K562 (cell line): ENCODE measurements around the gene IL1RL1. TPM values are rescaled to one million over a fixed set of nuclear protein-coding genes. Genes with fewer than 3 reads are reported as not detected.

Experiments
- BRD9 ChIP-seq: fragments of 450-650 bp; IDR thresholded peaks from 2 replicates; pipeline ENCODE4 v1.6.1; 2018; ENCODE audit warnings: low read depth; ENCODE audit not compliant: partially characterized antibody
- ESRRB ChIP-seq: fragments of 250-450 bp; sonication (Bioruptor Pico); IDR thresholded peaks from 2 replicates; pipeline ENCODE4 v1.5.0; 2020; ENCODE audit warnings: mild to moderate bottlenecking, moderate library complexity, borderline replicate concordance
- ETS1 ChIP-seq: conservative IDR thresholded peaks from 2 replicates; pipeline ENCODE4 v1.6.1; 2011; ENCODE audit warnings: low read depth, mild to moderate bottlenecking, low read length; ENCODE audit not compliant: control insufficient read depth
- EZH2 ChIP-seq: IDR thresholded peaks from 2 replicates; pipeline ENCODE4 v1.6.1; 2012; ENCODE audit warnings: low read depth, mild to moderate bottlenecking, inconsistent platforms, low read length, borderline replicate concordance
- PHB2 ChIP-seq: fragments of 450-650 bp; IDR thresholded peaks from 2 replicates; pipeline ENCODE4 v1.6.1; 2017; ENCODE audit warnings: low read depth
- RAD21 ChIP-seq, 2 experiments: fragments of 250-450 bp in 1 of 2; fragments of 450-650 bp in 1 of 2; sonication (Bioruptor Pico) in 1 of 2; formaldehyde crosslinking in 1 of 2; IDR thresholded peaks in 1 of 2; conservative IDR thresholded peaks in 1 of 2; 2 replicates each; pipeline versions ENCODE4 v1.4.0 to v1.8.0; 2020 to 2022; ENCODE audit warnings: mild to moderate bottlenecking in 2 of 2, moderate library complexity in 1 of 2
- RAD51 ChIP-seq: fragments of 450-650 bp; IDR thresholded peaks from 2 replicates; pipeline ENCODE4 v1.7.1; 2016; ENCODE audit warnings: low read depth, mild to moderate bottlenecking, borderline replicate concordance
- RBM14 ChIP-seq: fragments of 200-400 bp; formaldehyde crosslinking; IDR thresholded peaks from 2 replicates; pipeline ENCODE4 v1.6.1; 2018; ENCODE audit warnings: low read depth, mild to moderate bottlenecking, low read length, moderate library complexity, borderline replicate concordance; ENCODE audit not compliant: insufficient read depth
- TGIF2 ChIP-seq: sonication (generic); formaldehyde crosslinking; IDR thresholded peaks from 2 replicates; pipeline ENCODE4 v1.8.1; 2022; ENCODE audit warnings: mild to moderate bottlenecking, missing genetic modification reagents, moderate library complexity
- TRIM24 ChIP-seq, 2 experiments: fragments of 450-650 bp; IDR thresholded peaks; 2 replicates each; pipeline ENCODE4 v1.6.1; 2016
- U2AF1 ChIP-seq: fragments of 200-400 bp; formaldehyde crosslinking; optimal IDR thresholded peaks from 2 replicates; pipeline ENCODE3; 2017; ENCODE audit warnings: mild to moderate bottlenecking, low read depth, low read length, moderate library complexity
- ZNF449 ChIP-seq: fragments of 250-450 bp; sonication (Bioruptor Pico); IDR thresholded peaks from 2 replicates; pipeline ENCODE4 v1.8.0; 2022; ENCODE audit warnings: moderate library complexity, mild to moderate bottlenecking, inconsistent platforms
- polyA plus RNA-seq, 8 experiments: library from polyadenylated mRNA; depleted of rRNA in 4 of 8; stranded (reverse) in 5 of 8; unstranded in 3 of 8; fragments of >200 nt; fragmentation: Nextera tagmentation in 2 of 8; fragmentation: Illumina TruSeq in 1 of 8; extraction: Ambion mirVana in 2 of 8; extraction: Trizol in 1 of 8; gene quantifications; 2 replicates each; pipeline versions ENCODE4 v1.2.1 to v1.2.3, GENCODE V29; 2011 to 2014; ENCODE audit warnings: inconsistent platforms in 1 of 8, missing spikeins in 1 of 8
- total RNA-seq, 7 experiments: library from RNA; depleted of rRNA in 6 of 7; stranded (reverse); fragments of >200 nt in 6 of 7; fragmentation: Illumina TruSeq in 2 of 7; extraction: Trizol in 2 of 7; gene quantifications; 2 replicates each; pipeline versions ENCODE4 v1.2.1 to v1.2.3, GENCODE V29; 2011 to 2021; ENCODE audit warnings: low replicate concordance in 1 of 7
- TF ChIP-seq, protein P1 (sequence below), 2 experiments: fragments of 450-650 bp; formaldehyde crosslinking in 1 of 2; IDR thresholded peaks; 2 replicates each; pipeline versions ENCODE4 v1.4.0 to v1.6.1; 2014 to 2020; ENCODE audit warnings: mild to moderate bottlenecking in 2 of 2, borderline replicate concordance in 1 of 2, low read depth in 1 of 2
- TF ChIP-seq, protein P2 (sequence below): IDR thresholded peaks from 2 replicates; pipeline ENCODE4 v1.6.1; 2012; ENCODE audit warnings: low read depth, low read length, improper control_type of control experiment, borderline replicate concordance

Gene IL1RL1
- total and polyA plus RNA-seq, 9 of the 15 experiments (the other 6 are each of a cell fraction or from before 2014, with no cell fraction given) = 0.06 to 3.3 (median 0.59) TPM

- TF ChIP-seq, protein P1, sequence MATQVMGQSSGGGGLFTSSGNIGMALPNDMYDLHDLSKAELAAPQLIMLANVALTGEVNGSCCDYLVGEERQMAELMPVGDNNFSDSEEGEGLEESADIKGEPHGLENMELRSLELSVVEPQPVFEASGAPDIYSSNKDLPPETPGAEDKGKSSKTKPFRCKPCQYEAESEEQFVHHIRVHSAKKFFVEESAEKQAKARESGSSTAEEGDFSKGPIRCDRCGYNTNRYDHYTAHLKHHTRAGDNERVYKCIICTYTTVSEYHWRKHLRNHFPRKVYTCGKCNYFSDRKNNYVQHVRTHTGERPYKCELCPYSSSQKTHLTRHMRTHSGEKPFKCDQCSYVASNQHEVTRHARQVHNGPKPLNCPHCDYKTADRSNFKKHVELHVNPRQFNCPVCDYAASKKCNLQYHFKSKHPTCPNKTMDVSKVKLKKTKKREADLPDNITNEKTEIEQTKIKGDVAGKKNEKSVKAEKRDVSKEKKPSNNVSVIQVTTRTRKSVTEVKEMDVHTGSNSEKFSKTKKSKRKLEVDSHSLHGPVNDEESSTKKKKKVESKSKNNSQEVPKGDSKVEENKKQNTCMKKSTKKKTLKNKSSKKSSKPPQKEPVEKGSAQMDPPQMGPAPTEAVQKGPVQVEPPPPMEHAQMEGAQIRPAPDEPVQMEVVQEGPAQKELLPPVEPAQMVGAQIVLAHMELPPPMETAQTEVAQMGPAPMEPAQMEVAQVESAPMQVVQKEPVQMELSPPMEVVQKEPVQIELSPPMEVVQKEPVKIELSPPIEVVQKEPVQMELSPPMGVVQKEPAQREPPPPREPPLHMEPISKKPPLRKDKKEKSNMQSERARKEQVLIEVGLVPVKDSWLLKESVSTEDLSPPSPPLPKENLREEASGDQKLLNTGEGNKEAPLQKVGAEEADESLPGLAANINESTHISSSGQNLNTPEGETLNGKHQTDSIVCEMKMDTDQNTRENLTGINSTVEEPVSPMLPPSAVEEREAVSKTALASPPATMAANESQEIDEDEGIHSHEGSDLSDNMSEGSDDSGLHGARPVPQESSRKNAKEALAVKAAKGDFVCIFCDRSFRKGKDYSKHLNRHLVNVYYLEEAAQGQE (IDR thresholded peaks at IDR 0.05; ENCODE audit: borderline replicate concordance) = peak; percentile 56; the same call in 1 of the 2 replicates
- TF ChIP-seq, protein P1 (CRISPR knock-in tag; IDR thresholded peaks at IDR 0.05; ENCODE audit: low read depth) = no peak
- TF ChIP-seq U2AF1 = no peak
- no peak for TF ChIP-seq BRD9
- TF ChIP-seq ETS1 = no peak
- TF ChIP-seq, protein P2, sequence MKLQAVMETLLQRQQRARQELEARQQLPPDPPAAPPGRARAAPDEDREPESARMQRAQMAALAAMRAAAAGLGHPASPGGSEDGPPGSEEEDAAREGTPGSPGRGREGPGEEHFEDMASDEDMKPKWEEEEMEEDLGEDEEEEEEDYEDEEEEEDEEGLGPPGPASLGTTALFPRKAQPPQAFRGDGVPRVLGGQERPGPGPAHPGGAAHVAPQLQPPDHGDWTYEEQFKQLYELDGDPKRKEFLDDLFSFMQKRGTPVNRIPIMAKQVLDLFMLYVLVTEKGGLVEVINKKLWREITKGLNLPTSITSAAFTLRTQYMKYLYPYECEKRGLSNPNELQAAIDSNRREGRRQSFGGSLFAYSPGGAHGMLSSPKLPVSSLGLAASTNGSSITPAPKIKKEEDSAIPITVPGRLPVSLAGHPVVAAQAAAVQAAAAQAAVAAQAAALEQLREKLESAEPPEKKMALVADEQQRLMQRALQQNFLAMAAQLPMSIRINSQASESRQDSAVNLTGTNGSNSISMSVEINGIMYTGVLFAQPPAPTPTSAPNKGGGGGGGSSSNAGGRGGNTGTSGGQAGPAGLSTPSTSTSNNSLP = no peak
- TF ChIP-seq RBM14 = no peak
- TF ChIP-seq RAD51 = no peak
- TF ChIP-seq TRIM24 (IDR thresholded peaks at IDR 0.05) = no peak; a peak in 1 of 4 replicates
- TF ChIP-seq RAD21 (CRISPR knock-in tag; conservative IDR thresholded peaks at IDR 0.05 in 1 of 2, IDR thresholded peaks at IDR 0.05 in 1 of 2) = peak; percentile 64 to 71
- TF ChIP-seq PHB2 = no peak
- TF ChIP-seq ZNF449 (CRISPR knock-in tag) = no peak
- TF ChIP-seq TGIF2 = no peak
- TF ChIP-seq EZH2 = no peak
- no peak for TF ChIP-seq ESRRB
Measured at GRCh38 chr2:102301867-102302362, 9.4 kb upstream of the IL1RL1 start (continued).
